ENCODE measurements around the gene RFC4. TPM values are rescaled to one million over a fixed set of nuclear protein-coding genes. Genes with fewer than 3 reads are reported as not detected.

RFC4 gene
- total and polyA plus RNA-seq, 2 donors (not counting 3 experiments of a cell fraction or from before 2014, with no cell fraction given), result 6.2 to 33.7 TPM

GRCh38 chr3:186825294-186825821 is 19.1 kb upstream of the RFC4 start:
- Histone ChIP-seq H3K27ac (ENCODE audit: insufficient read depth, low read depth, low read length) (no peak overlapping the region), H3K4me2 (ENCODE audit: insufficient read depth, low read length) (no peak overlapping the region), H3K79me2 (ENCODE audit: control insufficient read depth, insufficient read depth, low read length) (no peaks in the 10 kb centered on the region), H3K9ac (replicated peaks; ENCODE audit: extremely low read depth, insufficient read depth, low read length) (no peak overlapping the region), H3K36me3 (ENCODE audit: control insufficient read depth in 2 of 2, extremely low read depth in 1 of 2, insufficient read depth in 2 of 2, low read length in 2 of 2) (no peaks in the 10 kb centered on the region), H3K27me3 (ENCODE audit: control insufficient read depth in 2 of 2, insufficient read depth in 2 of 2, low read length in 2 of 2) (peaks cover 19 to 24% of the 10 kb centered on the region in 2 experiments), H3K4me3 (replicated peaks in 1 of 3; ENCODE audit: insufficient read depth in 1 of 3, low read depth in 1 of 3, low read length in 3 of 3) (no peak overlapping the region), H3K9me1 (replicated peaks; ENCODE audit: control insufficient read depth, extremely low read depth, insufficient read depth, low read length) (no peaks in the 10 kb centered on the region), H3K4me1 (ENCODE audit: control insufficient read depth, extremely low read depth, insufficient read depth, low read length) (peaks cover 9% of the 10 kb centered on the region), H4K20me1 (replicated peaks; ENCODE audit: control insufficient read depth, extremely low read depth, insufficient read depth, low read length) (no peaks in the 10 kb centered on the region), H3K9me3 (replicated peaks; ENCODE audit: control insufficient read depth, insufficient read depth, low read length) (no peaks in the 10 kb centered on the region), H2AFZ (ENCODE audit: low read depth, low read length) (no peak overlapping the region)
- FAIRE-seq (peak; percentile 42), DNase-seq (ENCODE audit: low read depth, low spot score) (no peak)
- BruUV-seq (replicated peaks), result no TSS peak
- CTCF ChIA-PET, result interaction anchor here (1.2 to 1.7 kb wide), 2 partner anchors 208 to 340 kb away, joined by 6 to 9 read pairs; no protein-coding TSS in a partner anchor
- dilution Hi-C loops (cut with MboI; ENCODE audit: extremely low pct_ligation_motif_present, low sequenced_read_pairs), result no loop called here
- POLR2A ChIA-PET, result no interaction called here
- intact Hi-C loops (cut with micrococcal nuclease), result no loop called here
- TF ChIP-seq FOS (IDR thresholded peaks at IDR 0.05; ENCODE audit: borderline replicate concordance, insufficient read depth, low read length) (no peak), GATA2 (IDR thresholded peaks at IDR 0.05; ENCODE audit: insufficient read depth, insufficient read length, low read depth, low read length) (no peak), POLR2A (IDR thresholded peaks at IDR 0.05; ENCODE audit: low read depth, low read length) (no peak), CTCF (IDR thresholded peaks at IDR 0.05; ENCODE audit: extremely low read depth in 1 of 2, insufficient read depth in 1 of 2, low read depth in 1 of 2, low read length in 2 of 2) (no peak), EZH2 (IDR thresholded peaks at IDR 0.05; ENCODE audit: borderline replicate concordance, low read depth, low read length, severe bottlenecking) (no peak), MYC (IDR thresholded peaks at IDR 0.05; ENCODE audit: low read depth, low read length) (no peak), MAX (IDR thresholded peaks at IDR 0.05; ENCODE audit: insufficient read depth, insufficient read length) (no peak), JUN (IDR thresholded peaks at IDR 0.05; ENCODE audit: borderline replicate concordance, insufficient read depth, insufficient read length, low read depth) (no peak), POLR2AphosphoS5 (IDR thresholded peaks at IDR 0.05; ENCODE audit: insufficient read depth, low read depth, low read length) (no peak)

Measured in endothelial cell of umbilical vein (primary cell).